ENCODE results near the gene PRR5L. TPM values are rescaled to one million over a fixed set of nuclear protein-coding genes. Genes with fewer than 3 reads are reported as not detected.
"Not testable (repeated sequence)": the region's sequence is repeated elsewhere in the genome, so short reads cannot be mapped to it uniquely, and the experiment has no call there.

The PRR5L gene
- total RNA-seq, 1 donor from 2014 or later: 8.1 TPM

GRCh38 chr11:36325403-36325802 is 29.3 kb downstream of the PRR5L start:
- intact Hi-C loops (cut with micrococcal nuclease): not testable (repeated sequence)

- intact Hi-C loops (cut with micrococcal nuclease): no loop called here
Measured at GRCh38 chr11:36326524-36327419, 30.7 kb downstream of the PRR5L start.

- intact Hi-C loops (cut with micrococcal nuclease): no loop called here
Measured at GRCh38 chr11:36328966-36329673, 33.0 kb downstream of the PRR5L start.

GRCh38 chr11:36330411-36330810 is 34.3 kb downstream of the PRR5L start:
- intact Hi-C loops (cut with micrococcal nuclease): no loop called here

- intact Hi-C loops (cut with micrococcal nuclease): no loop called here
Measured at GRCh38 chr11:36333468-36333867, 37.4 kb downstream of the PRR5L start.

GRCh38 chr11:36333897-36334296 is 37.8 kb downstream of the PRR5L start:
- intact Hi-C loops (cut with micrococcal nuclease): no loop called here

- intact Hi-C loops (cut with micrococcal nuclease): no loop called here
Measured at GRCh38 chr11:36339888-36340287, 43.8 kb downstream of the PRR5L start.

- intact Hi-C loops (cut with micrococcal nuclease): no loop called here
Measured at GRCh38 chr11:36340897-36341296, 44.8 kb downstream of the PRR5L start.

- intact Hi-C loops (cut with micrococcal nuclease): no loop called here
Measured at GRCh38 chr11:36341915-36342314, 45.8 kb downstream of the PRR5L start.

GRCh38 chr11:36342327-36342726 is 46.2 kb downstream of the PRR5L start:
- intact Hi-C loops (cut with micrococcal nuclease): no loop called here

- intact Hi-C loops (cut with micrococcal nuclease): no loop called here
Measured at GRCh38 chr11:36343436-36343835, 47.3 kb downstream of the PRR5L start.

GRCh38 chr11:36345084-36345511 is 49.0 kb downstream of the PRR5L start:
- intact Hi-C loops (cut with micrococcal nuclease): no loop called here

- intact Hi-C loops (cut with micrococcal nuclease): no loop called here
Measured at GRCh38 chr11:36345535-36346141, 49.5 kb downstream of the PRR5L start.

GRCh38 chr11:36346562-36347383 is 50.7 kb downstream of the PRR5L start:
- intact Hi-C loops (cut with micrococcal nuclease): no loop called here

- intact Hi-C loops (cut with micrococcal nuclease): no loop called here
Measured at GRCh38 chr11:36347384-36347906, 51.4 kb downstream of the PRR5L start.

- intact Hi-C loops (cut with micrococcal nuclease): loop anchor here (5.0 kb wide), 1 partner anchor 208 kb away; no protein-coding TSS in a partner anchor
Measured at GRCh38 chr11:36349351-36350136, 53.5 kb downstream of the PRR5L start.

GRCh38 chr11:36350137-36350513 is 54.0 kb downstream of the PRR5L start:
- intact Hi-C loops (cut with micrococcal nuclease): loop anchor here (5.0 kb wide), 1 partner anchor 207 kb away; no protein-coding TSS in a partner anchor

- intact Hi-C loops (cut with micrococcal nuclease): loop anchor here (1.0 to 5.0 kb wide), 5 partner anchors 24 to 204 kb away; partner anchors contain the start of gene COMMD9
Measured at GRCh38 chr11:36352922-36353321, 56.8 kb downstream of the PRR5L start.

- intact Hi-C loops (cut with micrococcal nuclease): loop anchor here (1.0 to 5.0 kb wide), 2 partner anchors 124 to 203 kb away; no protein-coding TSS in a partner anchor
Measured at GRCh38 chr11:36354221-36355003, 58.3 kb downstream of the PRR5L start.

Data from T-helper 2 cell treated with Interferon-gamma antibody and Interleukin-4, amounts not matched to agents 100 ng/mL and 5 ng/mL, for 36 hours (primary cell).